ENCODE measurements around the gene PGS1.

DNA sequence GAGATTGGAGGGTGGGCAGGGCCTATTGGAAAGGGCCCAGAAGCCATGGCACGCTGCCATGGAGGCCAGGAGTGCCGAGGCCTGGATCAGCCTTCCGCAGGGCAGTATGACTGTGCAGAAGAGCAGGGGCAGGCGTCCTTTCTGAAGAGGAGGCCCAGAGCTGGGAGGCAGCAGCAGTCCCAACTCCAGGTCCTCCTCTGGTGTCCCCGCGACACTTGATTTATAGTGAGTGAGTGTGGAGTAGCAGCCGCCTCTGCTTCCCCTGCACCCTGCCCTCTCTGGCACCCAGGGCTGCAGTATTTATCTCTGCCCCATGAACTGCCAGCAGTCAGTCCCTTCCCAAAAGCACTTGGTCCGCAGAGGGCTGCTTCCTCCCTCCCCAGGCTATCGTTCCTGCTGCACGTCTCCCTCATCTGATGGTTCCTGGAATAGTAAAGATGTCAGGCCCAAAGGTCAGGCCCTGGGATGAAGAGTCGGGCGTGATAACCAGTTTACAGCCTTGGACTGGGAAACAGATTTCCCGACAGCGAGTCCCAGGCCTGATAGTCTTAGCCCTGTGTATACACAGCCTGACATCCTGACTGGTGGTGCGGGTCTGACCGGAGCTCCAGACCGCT is 32.9 kb downstream of the PGS1 start:
- TF ChIP-seq, protein P1, sequence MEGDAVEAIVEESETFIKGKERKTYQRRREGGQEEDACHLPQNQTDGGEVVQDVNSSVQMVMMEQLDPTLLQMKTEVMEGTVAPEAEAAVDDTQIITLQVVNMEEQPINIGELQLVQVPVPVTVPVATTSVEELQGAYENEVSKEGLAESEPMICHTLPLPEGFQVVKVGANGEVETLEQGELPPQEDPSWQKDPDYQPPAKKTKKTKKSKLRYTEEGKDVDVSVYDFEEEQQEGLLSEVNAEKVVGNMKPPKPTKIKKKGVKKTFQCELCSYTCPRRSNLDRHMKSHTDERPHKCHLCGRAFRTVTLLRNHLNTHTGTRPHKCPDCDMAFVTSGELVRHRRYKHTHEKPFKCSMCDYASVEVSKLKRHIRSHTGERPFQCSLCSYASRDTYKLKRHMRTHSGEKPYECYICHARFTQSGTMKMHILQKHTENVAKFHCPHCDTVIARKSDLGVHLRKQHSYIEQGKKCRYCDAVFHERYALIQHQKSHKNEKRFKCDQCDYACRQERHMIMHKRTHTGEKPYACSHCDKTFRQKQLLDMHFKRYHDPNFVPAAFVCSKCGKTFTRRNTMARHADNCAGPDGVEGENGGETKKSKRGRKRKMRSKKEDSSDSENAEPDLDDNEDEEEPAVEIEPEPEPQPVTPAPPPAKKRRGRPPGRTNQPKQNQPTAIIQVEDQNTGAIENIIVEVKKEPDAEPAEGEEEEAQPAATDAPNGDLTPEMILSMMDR (IDR thresholded peaks at IDR 0.05; ENCODE audit: low read depth, low read length) = no peak
- no peak for TF ChIP-seq POLR2A (IDR thresholded peaks at IDR 0.05; ENCODE audit: extremely low read depth, insufficient read length)
